Erythroblast (primary cell): ENCODE measurements around the gene CAMK1D.

Source experiments
- GATA1 ChIP-seq: IDR thresholded peaks from 2 replicates; pipeline ENCODE4 v1.6.1; 2011; ENCODE audit warnings: low read depth, mild to moderate bottlenecking, control low read depth, low read length, moderate library complexity
- POLR2A ChIP-seq: IDR thresholded peaks from 2 replicates; pipeline ENCODE4 v1.6.1; 2011; ENCODE audit warnings: mild to moderate bottlenecking, low read length

DNA sequence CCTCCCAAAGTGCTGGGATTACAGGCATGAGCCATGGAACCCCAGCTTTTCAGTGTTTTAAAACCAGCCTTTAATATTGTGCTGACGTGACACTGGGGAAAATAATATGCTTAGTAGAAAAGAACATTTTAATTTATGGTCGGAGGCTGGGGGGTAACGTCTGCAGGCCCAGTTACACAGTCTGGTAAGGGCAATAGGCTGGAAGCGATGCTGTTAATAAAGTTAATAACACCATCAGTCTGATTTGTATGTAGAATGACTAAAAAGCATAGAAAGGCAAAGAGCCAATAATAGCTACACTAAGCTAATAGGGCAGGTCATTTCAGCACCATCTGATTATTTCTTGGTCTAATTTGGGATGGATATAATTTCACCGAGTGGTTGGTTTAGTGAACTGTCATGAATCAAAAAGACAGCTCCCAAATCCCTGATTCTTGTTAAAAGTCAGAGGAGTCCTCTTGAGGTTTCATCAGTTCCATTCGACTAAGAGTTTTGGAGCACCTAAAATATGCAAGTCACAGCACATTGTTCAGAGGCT lies 192.9 kb downstream of the CAMK1D start:
- TF ChIP-seq POLR2A (no peak), GATA1 (no peak)
